Measurements from ENCODE around the gene SLX9.

GRCh38 chr21:45003331-45004058 is 63.7 kb downstream of the SLX9 start:
- TF ChIP-seq CTCF (IDR thresholded peaks at IDR 0.05) (peak in 1 of 3 experiments; percentile 45), POLR2A (IDR thresholded peaks at IDR 0.05; ENCODE audit: low read depth) (no peak), EP300 (IDR thresholded peaks at IDR 0.05) (no peak), POLR2AphosphoS5 (IDR thresholded peaks at IDR 0.05) (peak; percentile 28 to 32)

Measured in esophagus muscularis mucosa (tissue), 4 donors.